H1 (cell line): ENCODE results near the gene RETSAT. TPM values are rescaled to one million over a fixed set of nuclear protein-coding genes. Genes with fewer than 3 reads are reported as not detected.

Experiments used
- CTCF ChIA-PET: fragments of 300-600 bp; sonication (Branson Sonifier 250); formaldehyde crosslinking; loops from one replicate; lab custom pipeline; 2021; ENCODE audit not compliant: partially characterized antibody; lab: Charles Lee
- POLR2A ChIA-PET: fragments of 300-600 bp; sonication (Branson Sonifier 250); formaldehyde crosslinking; loops from one replicate; lab custom pipeline; 2021; ENCODE audit warnings: inconsistent platforms; ENCODE audit not compliant: partially characterized antibody; lab: Charles Lee
- DNase-seq, 2 experiments: peaks; one replicate each; pipeline versions ENCODE4 v3.0.0 to v3.0.0-alpha.2; 2010 to 2022; ENCODE audit warnings: low spot score in 2 of 2, low read depth in 1 of 2, mixed read lengths in 1 of 2
- FAIRE-seq: peaks from 2 replicates; lab custom pipeline; 2011; peaks lifted over from hg19 to GRCh38; lab: Jason Lieb, UNC
- H2AFZ ChIP-seq: 2 replicates; pipeline ENCODE4 v1.8.1; 2012; ENCODE audit warnings: low read length, inconsistent platforms
- H2AK5ac ChIP-seq: 2 replicates; pipeline ENCODE4 v1.6.1; 2013; ENCODE audit warnings: low read depth, low read length
- H2BK120ac ChIP-seq: replicated peaks from 2 replicates; pipeline ENCODE3; 2013; ENCODE audit warnings: low read depth, low read length, inconsistent platforms
- H2BK12ac ChIP-seq: 2 replicates; pipeline ENCODE4 v1.6.1; 2013; ENCODE audit warnings: low read depth, low read length
- H2BK15ac ChIP-seq: 2 replicates; pipeline ENCODE4 v1.6.1; 2013; ENCODE audit warnings: low read length
- H2BK20ac ChIP-seq: 2 replicates; pipeline ENCODE4 v1.6.1; 2013; ENCODE audit warnings: low read length
- H2BK5ac ChIP-seq: 2 replicates; pipeline ENCODE4 v1.6.1; 2013; ENCODE audit warnings: low read depth, low read length
- H3K14ac ChIP-seq: 2 replicates; pipeline ENCODE4 v1.6.1; 2013; ENCODE audit warnings: inconsistent platforms; ENCODE audit not compliant: insufficient read length
- H3K18ac ChIP-seq: 2 replicates; pipeline ENCODE4 v1.6.1; 2013; ENCODE audit warnings: low read length; ENCODE audit errors: extremely low read depth
- H3K23ac ChIP-seq: 2 replicates; pipeline ENCODE4 v1.6.1; 2013; ENCODE audit warnings: inconsistent platforms; ENCODE audit not compliant: insufficient read length
- H3K23me2 ChIP-seq: 2 replicates; pipeline ENCODE4 v1.6.1; 2013; ENCODE audit warnings: low read depth, low read length
- H3K27ac ChIP-seq: 2 replicates; pipeline ENCODE4 v1.6.1; 2011; ENCODE audit warnings: low read depth, low read length, inconsistent platforms
- H3K27me3 ChIP-seq, 4 experiments: replicated peaks in 1 of 4; 1 replicate in 1 of 4; 2 replicates in 3 of 4; pipeline versions ENCODE4 v1.6.1 to v1.8.1; 2011 to 2013; ENCODE audit warnings: low read length in 3 of 4, mild to moderate bottlenecking in 3 of 4, inconsistent platforms in 2 of 4, mixed read lengths in 2 of 4, moderate library complexity in 1 of 4; ENCODE audit not compliant: control insufficient read depth in 3 of 4, insufficient read depth in 3 of 4; ENCODE audit errors: extremely low read depth in 1 of 4
- H3K36me3 ChIP-seq, 4 experiments: 2 replicates each; pipeline versions ENCODE4 v1.6.1 to v1.8.1; 2011 to 2013; ENCODE audit warnings: mild to moderate bottlenecking in 4 of 4, low read length in 3 of 4, moderate library complexity in 2 of 4, control low read depth in 1 of 4, inconsistent platforms in 1 of 4; ENCODE audit not compliant: insufficient read depth in 4 of 4, control insufficient read depth in 2 of 4
- H3K4ac ChIP-seq: replicated peaks from 2 replicates; pipeline ENCODE3; 2013; ENCODE audit warnings: low read length, low read depth, mixed read lengths, inconsistent platforms; ENCODE audit not compliant: insufficient read length
- H3K4me1 ChIP-seq, 4 experiments: replicated peaks in 1 of 4; 1 replicate in 1 of 4; 2 replicates in 3 of 4; pipeline versions ENCODE4 v1.6.1 to v1.8.1; 2011 to 2013; ENCODE audit warnings: low read length in 3 of 4, inconsistent platforms in 2 of 4, mixed read lengths in 1 of 4; ENCODE audit not compliant: insufficient read depth in 4 of 4, control insufficient read depth in 3 of 4
- H3K4me2 ChIP-seq, 2 experiments: 2 replicates each; pipeline versions ENCODE4 v1.6.1 to v1.8.1; 2011 to 2013; ENCODE audit warnings: low read depth in 2 of 2, low read length in 2 of 2, control low read depth in 1 of 2, inconsistent platforms in 1 of 2, mild to moderate bottlenecking in 1 of 2; ENCODE audit not compliant: insufficient read depth in 1 of 2
- H3K4me3 ChIP-seq, 4 experiments: fragments of 200-600, 300-600 bp in 1 of 4; sonication (generic), shearing (Covaris generic), sonication (Bioruptor Twin) in 1 of 4; 2 replicates each; pipeline versions ENCODE4 v1.5.1 to v1.8.1; 2011 to 2016; ENCODE audit warnings: low read length in 4 of 4, low read depth in 3 of 4, control low read depth in 2 of 4, inconsistent platforms in 2 of 4, mild to moderate bottlenecking in 2 of 4, mixed read lengths in 1 of 4, moderate library complexity in 1 of 4; ENCODE audit not compliant: insufficient read depth in 2 of 4; ENCODE audit errors: extremely low read depth in 1 of 4
- H3K56ac ChIP-seq: replicated peaks from 2 replicates; pipeline ENCODE3; 2013; ENCODE audit warnings: low read depth, mild to moderate bottlenecking, mixed read lengths, low read length, inconsistent platforms; ENCODE audit not compliant: insufficient read length
- H3K79me1 ChIP-seq: 2 replicates; pipeline ENCODE4 v1.6.1; 2013; ENCODE audit warnings: low read depth, low read length, control low read depth
- H3K79me2 ChIP-seq, 2 experiments: 2 replicates each; pipeline versions ENCODE4 v1.6.1 to v1.8.1; 2012 to 2013; ENCODE audit warnings: low read length in 2 of 2, mild to moderate bottlenecking in 2 of 2, inconsistent platforms in 1 of 2; ENCODE audit not compliant: insufficient read depth in 2 of 2, control insufficient read depth in 1 of 2
- H3K9ac ChIP-seq, 4 experiments: replicated peaks in 1 of 4; 1 replicate in 1 of 4; 2 replicates in 3 of 4; pipeline versions ENCODE4 v1.6.1 to v1.8.1; 2011 to 2013; ENCODE audit warnings: low read depth in 3 of 4, low read length in 3 of 4, control low read depth in 2 of 4, mild to moderate bottlenecking in 2 of 4, moderate library complexity in 2 of 4, inconsistent platforms in 1 of 4; ENCODE audit errors: extremely low read depth in 1 of 4
- H3K9me3 ChIP-seq, 2 experiments: 2 replicates each; pipeline versions ENCODE4 v1.6.1 to v1.8.1; 2012 to 2013; ENCODE audit warnings: mild to moderate bottlenecking in 2 of 2, moderate library complexity in 2 of 2, control low read depth in 1 of 2, inconsistent platforms in 1 of 2, low read depth in 1 of 2, low read length in 1 of 2, mixed read lengths in 1 of 2; ENCODE audit not compliant: insufficient read depth in 2 of 2
- H4K20me1 ChIP-seq, 2 experiments: replicated peaks in 1 of 2; 2 replicates each; pipeline versions ENCODE3 to v1.8.1; 2011 to 2013; ENCODE audit warnings: inconsistent platforms in 2 of 2, low read length in 2 of 2, mild to moderate bottlenecking in 1 of 2; ENCODE audit not compliant: insufficient read depth in 2 of 2, control insufficient read depth in 1 of 2
- H4K5ac ChIP-seq: 2 replicates; pipeline ENCODE4 v1.6.1; 2013; ENCODE audit warnings: low read length, low read depth, mixed read lengths, inconsistent platforms; ENCODE audit not compliant: insufficient read length
- H4K8ac ChIP-seq: 2 replicates; pipeline ENCODE4 v1.8.0; 2013; ENCODE audit warnings: mild to moderate bottlenecking, moderate library complexity, low read length, inconsistent platforms; ENCODE audit not compliant: insufficient read depth; ENCODE audit errors: extremely low read depth
- H4K91ac ChIP-seq: replicated peaks from 2 replicates; pipeline ENCODE3; 2013; ENCODE audit warnings: low read length, mixed read lengths, inconsistent platforms; ENCODE audit not compliant: insufficient read length
- EGR1 ChIP-seq: IDR thresholded peaks from 2 replicates; pipeline ENCODE4 v1.6.1; 2011; ENCODE audit warnings: low read depth, low read length, borderline replicate concordance
- FOSL1 ChIP-seq: IDR thresholded peaks from 2 replicates; pipeline ENCODE4 v1.6.1; 2011; ENCODE audit warnings: mild to moderate bottlenecking, low read depth, low read length, moderate library complexity; ENCODE audit not compliant: insufficient read depth
- GABPA ChIP-seq: IDR thresholded peaks from 2 replicates; pipeline ENCODE4 v1.6.1; 2011; ENCODE audit warnings: mild to moderate bottlenecking, low read length, moderate library complexity, borderline replicate concordance; ENCODE audit not compliant: insufficient read depth
- JUN ChIP-seq: IDR thresholded peaks from 2 replicates; pipeline ENCODE4 v1.6.1; 2011; ENCODE audit warnings: low read depth, mild to moderate bottlenecking, improper control_type of control experiment, low read length
- KDM5A ChIP-seq: fragments of 200-600 bp; IDR thresholded peaks from 2 replicates; pipeline ENCODE4 v1.7.1; 2012; ENCODE audit warnings: mild to moderate bottlenecking, low read length, inconsistent platforms, mixed read lengths
- RFX5 ChIP-seq: IDR thresholded peaks from 2 replicates; pipeline ENCODE4 v1.6.1; 2011; ENCODE audit warnings: low read depth, low read length, improper control_type of control experiment, borderline replicate concordance
- RNF2 ChIP-seq: fragments of 200-900, 300-1000 bp; sonication (generic); IDR thresholded peaks from 2 replicates; pipeline ENCODE4 v1.7.1; 2016; ENCODE audit warnings: borderline replicate concordance, low read depth, mild to moderate bottlenecking, antibody characterized with exemption, low read length; ENCODE audit not compliant: poor library complexity, severe bottlenecking; ENCODE audit errors: missing control alignments
- SAP30 ChIP-seq: fragments of 300-600 bp; sonication (generic); IDR thresholded peaks from 2 replicates; pipeline ENCODE4 v1.7.1; 2012; ENCODE audit warnings: low read length, moderate library complexity, mild to moderate bottlenecking, inconsistent platforms; ENCODE audit not compliant: insufficient read depth, insufficient replicate concordance
- SIX5 ChIP-seq: IDR thresholded peaks from 2 replicates; pipeline ENCODE4 v1.6.1; 2011; ENCODE audit warnings: mild to moderate bottlenecking, low read depth, low read length
- WGBS, 2 experiments: shearing (Covaris generic) in 1 of 2; methylation state at CpG; one replicate each; pipeline versions ENCODE4 v1.1.6 to v1.1.7; 2013 to 2015; ENCODE audit warnings: low lambda C conversion rate in 2 of 2, mixed read lengths in 2 of 2, inconsistent platforms in 1 of 2, low coverage in 1 of 2, missing lambda C conversion rate in 1 of 2; ENCODE audit not compliant: insufficient replicate concordance in 2 of 2, insufficient coverage in 1 of 2, insufficient read length in 1 of 2; ENCODE audit errors: extremely low coverage in 1 of 2, missing lambda C conversion rate in 1 of 2; 5-methylcytosine and 5-hydroxymethylcytosine counted together
- polyA plus RNA-seq, 7 experiments: library from polyadenylated mRNA; depleted of rRNA in 3 of 7; stranded (reverse) in 5 of 7; unstranded in 2 of 7; fragments of >200 nt in 5 of 7; fragments of 200-250 nt in 2 of 7; gene quantifications; 1 replicate in 5 of 7; 2 replicates in 1 of 7; 4 replicates in 1 of 7; pipeline versions ENCODE4 v1.2.1 to v1.2.3, GENCODE V29; 2011 to 2013; ENCODE audit warnings: missing spikeins in 2 of 7, mixed read lengths in 2 of 7
- total RNA-seq: library from RNA; stranded (reverse); fragmentation: NEBNext Ultra II Directional; extraction: Animal tissue kit (Norgen Biotek cat#: 25700); gene quantifications from 2 replicates; pipeline ENCODE4 v1.2.1, GENCODE V29; 2021
- TF ChIP-seq, protein P1 (sequence below): IDR thresholded peaks from 2 replicates; pipeline ENCODE4 v1.6.1; 2012; ENCODE audit warnings: low read length, inconsistent platforms
- TF ChIP-seq, protein P2 (sequence below): IDR thresholded peaks from 2 replicates; pipeline ENCODE4 v1.6.1; 2012; ENCODE audit warnings: inconsistent platforms

Gene RETSAT
- total and polyA plus RNA-seq, 2 of the 8 experiments (the other 6 are each of a cell fraction or from before 2014, with no cell fraction given): 15.8 to 16.7 TPM

DNA sequence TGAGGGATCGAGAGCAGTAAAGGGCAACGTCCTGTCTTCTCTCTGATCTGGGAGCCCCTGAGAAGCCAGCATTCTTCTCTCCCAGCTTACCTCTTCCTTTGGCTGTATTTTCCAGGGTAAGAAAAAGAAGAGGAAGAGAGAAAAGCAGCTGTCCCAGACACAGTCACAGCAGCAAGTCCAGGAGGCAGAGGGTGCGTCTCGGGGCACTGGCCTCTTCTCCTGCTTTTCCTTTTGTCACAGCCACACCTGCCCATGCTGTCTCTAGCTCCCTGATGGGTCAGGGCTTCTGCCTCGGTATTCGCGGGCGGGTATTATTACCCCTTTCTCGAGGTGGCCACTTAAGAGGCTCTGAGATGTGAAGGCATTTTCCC lies 46.8 kb downstream of the RETSAT start:
- Histone ChIP-seq H2AFZ (no peak overlapping the region), H3K9me3 (no peaks in the 10 kb centered on the region), H2BK12ac (no peak overlapping the region), H3K23ac (no peak overlapping the region), H3K4me3 (no peak overlapping the region), H4K91ac (no peak overlapping the region), H2BK5ac (no peak overlapping the region), H2BK120ac (no peak overlapping the region), H3K36me3 (peaks cover 25 to 71% (median 46%) of the 10 kb centered on the region in 4 experiments), H3K4me2 (no peak overlapping the region), H4K20me1 (peaks cover 1 to 7% of the 10 kb centered on the region in 2 experiments), H3K23me2 (no peaks in the 10 kb centered on the region), H2AK5ac (no peak overlapping the region), H2BK15ac (no peak overlapping the region), H3K4ac (no peak overlapping the region), H3K14ac (no peak overlapping the region), H3K79me1 (peaks cover 3% of the 10 kb centered on the region; the same call in 1 of the 2 replicates), H2BK20ac (no peak overlapping the region), H4K8ac (no peak overlapping the region), H3K18ac (no peak overlapping the region), H3K27ac (no peak overlapping the region), H3K4me1 (peaks cover 0 to 8% (median 2%) of the 10 kb centered on the region in 4 experiments; a peak in 5 of 7 replicates), H3K27me3 (no peaks in the 10 kb centered on the region), H3K56ac (no peak overlapping the region), H3K79me2 (no peaks in the 10 kb centered on the region), H4K5ac (no peak overlapping the region), H3K9ac (no peak overlapping the region)
- ChIA-PET CTCF (interaction anchor here (1.0 to 3.4 kb wide), 5 partner anchors 9 to 241 kb away, joined by 3 to 18 read pairs (median 4); no protein-coding TSS in a partner anchor), POLR2A (interaction anchor here (1.0 kb wide), 1 partner anchor 9 kb away, joined by 4 read pairs; no protein-coding TSS in a partner anchor)
- no peak for FAIRE-seq
- WGBS, 2 experiments: 91% methylated on average over 9 of the region's 9 CpGs; no CpG with 5 or more reads in 1 of the 2 experiments
- DNase-seq: no peak
- TF ChIP-seq FOSL1 (no peak), EGR1 (no peak), KDM5A (no peak), RNF2 (no peak), SIX5 (no peak), SAP30 (no peak), RFX5 (no peak), GABPA (no peak), JUN (no peak)
- TF ChIP-seq, protein P1, sequence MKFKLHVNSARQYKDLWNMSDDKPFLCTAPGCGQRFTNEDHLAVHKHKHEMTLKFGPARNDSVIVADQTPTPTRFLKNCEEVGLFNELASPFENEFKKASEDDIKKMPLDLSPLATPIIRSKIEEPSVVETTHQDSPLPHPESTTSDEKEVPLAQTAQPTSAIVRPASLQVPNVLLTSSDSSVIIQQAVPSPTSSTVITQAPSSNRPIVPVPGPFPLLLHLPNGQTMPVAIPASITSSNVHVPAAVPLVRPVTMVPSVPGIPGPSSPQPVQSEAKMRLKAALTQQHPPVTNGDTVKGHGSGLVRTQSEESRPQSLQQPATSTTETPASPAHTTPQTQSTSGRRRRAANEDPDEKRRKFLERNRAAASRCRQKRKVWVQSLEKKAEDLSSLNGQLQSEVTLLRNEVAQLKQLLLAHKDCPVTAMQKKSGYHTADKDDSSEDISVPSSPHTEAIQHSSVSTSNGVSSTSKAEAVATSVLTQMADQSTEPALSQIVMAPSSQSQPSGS: no peak
- TF ChIP-seq, protein P2, sequence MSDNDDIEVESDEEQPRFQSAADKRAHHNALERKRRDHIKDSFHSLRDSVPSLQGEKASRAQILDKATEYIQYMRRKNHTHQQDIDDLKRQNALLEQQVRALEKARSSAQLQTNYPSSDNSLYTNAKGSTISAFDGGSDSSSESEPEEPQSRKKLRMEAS: no peak
